Glomerular endothelial cell (primary cell): Measurements from ENCODE around the gene RPL3. TPM values are rescaled to one million over a fixed set of nuclear protein-coding genes. Genes with fewer than 3 reads are reported as not detected.

Source experiments
- DNase-seq: peaks from one replicate; pipeline ENCODE4 v3.0.0-alpha.2; 2011; ENCODE audit warnings: low read depth, low spot score; ENCODE audit errors: extremely low read depth
- total RNA-seq: library from RNA; depleted of rRNA; stranded (reverse); fragments of >200 nt; gene quantifications from 2 replicates; pipeline ENCODE4 v1.2.3, GENCODE V29; 2015

Gene RPL3
- total RNA-seq, 1 donor from 2014 or later, result 1,628 TPM

DNA sequence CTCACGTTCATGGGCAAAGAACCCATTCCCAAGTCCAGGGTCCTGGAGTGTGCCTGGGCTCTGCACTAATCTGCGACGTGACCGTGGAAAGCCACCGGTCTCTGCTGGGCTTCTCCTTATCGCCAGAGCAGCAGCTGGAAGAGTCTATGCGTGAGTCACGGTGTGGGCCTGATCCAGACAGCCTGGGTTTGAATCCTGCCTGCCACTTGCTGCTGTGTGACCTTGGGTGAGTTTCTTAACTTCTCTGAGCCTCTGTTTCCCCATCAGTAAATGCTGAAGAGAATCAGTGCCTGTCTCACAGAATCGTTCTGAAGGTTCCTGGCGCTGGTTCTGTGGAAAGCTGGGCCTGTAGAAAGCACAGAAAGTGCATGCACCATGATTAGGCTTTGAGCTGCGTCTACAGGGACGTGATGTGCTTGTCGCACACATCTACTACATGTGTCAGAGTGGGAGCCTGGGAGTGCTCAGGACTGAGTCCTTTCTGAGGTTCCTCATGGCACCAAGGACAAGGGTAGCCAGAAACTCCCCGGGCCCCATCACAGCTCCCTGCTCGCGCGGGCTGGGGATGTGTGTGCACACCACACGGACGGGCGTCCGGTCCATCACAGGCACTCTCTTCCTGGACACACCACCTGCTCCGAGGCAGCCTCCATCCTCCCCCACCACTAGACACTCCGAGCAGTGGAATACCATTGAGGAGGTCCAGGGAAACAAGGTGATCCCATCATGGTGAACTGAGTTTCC is 54.1 kb downstream of the RPL3 start:
- no peak for DNase-seq

DNA sequence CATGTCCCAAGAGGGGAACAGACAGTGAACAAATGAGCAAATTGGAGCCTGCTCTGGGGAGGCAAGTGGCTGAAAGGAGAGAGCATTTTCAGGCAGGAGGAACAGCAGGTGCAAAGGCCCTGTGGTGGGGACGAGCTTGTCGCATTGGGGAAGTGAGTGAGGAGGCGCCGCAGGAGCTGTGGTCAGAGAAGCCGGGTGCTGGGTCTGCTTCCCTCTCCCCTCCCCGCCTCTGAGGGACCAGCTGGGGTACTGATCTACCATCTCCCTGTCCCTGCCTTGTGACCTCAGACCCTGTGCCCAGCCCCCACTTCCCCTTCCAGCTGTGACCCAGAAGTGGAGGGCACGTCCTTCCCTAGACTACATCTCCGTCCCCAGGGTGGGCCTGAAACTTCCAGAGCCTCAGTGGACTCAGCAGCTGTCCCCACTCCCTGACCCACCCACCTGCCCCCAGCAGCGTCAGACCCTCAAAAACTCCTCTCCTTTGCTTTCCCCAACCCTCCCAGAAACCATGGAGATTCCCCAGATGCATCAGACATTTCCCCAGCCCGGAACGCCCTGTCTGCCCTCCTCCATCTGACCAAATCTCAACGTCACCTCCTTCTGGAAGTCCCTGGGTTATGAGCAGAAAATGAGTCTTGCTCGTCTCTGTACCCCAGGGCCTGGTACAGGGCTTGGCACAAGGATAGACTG is 54.9 kb downstream of the RPL3 start:
- DNase-seq, result no peak

DNA sequence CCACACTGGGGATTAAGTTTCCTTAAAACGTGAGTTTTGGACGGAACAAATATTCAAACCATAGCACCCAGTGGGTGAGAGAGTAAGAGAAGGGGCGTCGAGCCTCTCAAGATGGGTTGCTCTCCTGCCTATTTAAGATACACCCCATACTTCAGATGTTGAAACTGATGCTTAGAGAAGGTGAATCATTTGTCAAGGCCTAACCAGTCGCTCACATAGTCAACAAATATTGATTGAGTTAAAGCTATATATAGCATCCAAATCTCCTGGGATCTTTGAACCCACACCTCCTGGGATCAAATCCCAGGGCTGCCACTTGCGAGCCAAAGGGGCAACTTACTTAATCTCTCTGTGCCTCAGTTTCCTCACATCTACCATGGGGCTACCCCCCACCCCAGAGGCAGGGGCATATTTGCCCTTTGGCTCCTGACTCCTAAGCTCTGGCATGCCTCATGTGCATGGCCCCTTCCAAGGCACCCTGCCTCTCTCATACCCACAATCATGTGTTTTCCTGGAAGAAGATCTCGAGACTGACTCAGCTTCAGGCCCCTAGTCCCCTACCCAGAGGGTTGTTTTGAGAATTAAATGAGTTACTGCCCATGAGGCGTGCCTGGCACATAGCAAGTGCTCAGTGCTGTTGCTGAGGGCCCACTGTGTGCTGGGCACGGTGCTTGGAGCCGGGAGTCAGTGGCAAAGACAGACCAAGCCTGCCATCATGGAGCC is 55.6 kb downstream of the RPL3 start:
- DNase-seq, result no peak

Other genes starting within 250 kb of the RPL3 start
- gene APOBEC3G, start 242.3 kb downstream of the RPL3 start, total RNA-seq, result 7.5 and 10.2 TPM in 2 replicates
- gene APOBEC3H, start 222.4 kb downstream of the RPL3 start, total RNA-seq, result not detected in 2 replicates
- gene CBX7, start 166.9 kb downstream of the RPL3 start, total RNA-seq, result 2.0 and 14.5 TPM in 2 replicates
- gene PDGFB, start 74.6 kb downstream of the RPL3 start, total RNA-seq, result 132 and 333 TPM in 2 replicates
- gene SYNGR1, start 30.4 kb upstream of the RPL3 start, total RNA-seq, result 3.1 and 3.3 TPM in 2 replicates
- 11.5 and 15.8 TPM in 2 replicates for gene TAB1, start 80.2 kb upstream of the RPL3 start, total RNA-seq
- 0.05 and 0.12 TPM in 2 replicates for gene MGAT3, start 137.4 kb upstream of the RPL3 start, total RNA-seq
- gene MIEF1, start 182.7 kb upstream of the RPL3 start, total RNA-seq, result 20.3 and 33.3 TPM in 2 replicates
- gene ATF4, start 200.9 kb upstream of the RPL3 start, total RNA-seq, result 169 and 207 TPM in 2 replicates
- gene RPS19BP1, start 213.1 kb upstream of the RPL3 start, total RNA-seq, result 85.1 and 103 TPM in 2 replicates